GM21786 (cell line): Measurements from ENCODE around the gene GPR84.
"Not testable (repeated sequence)": the region's sequence is repeated elsewhere in the genome, so short reads cannot be mapped to it uniquely, and the experiment has no call there.

ENCODE experiments used
- ATAC-seq: cut with Tn5 transposase; IDR thresholded peaks from one replicate; pipeline ENCODE4 v1.9.1; 2021; ENCODE audit not compliant: unreplicated experiment

GPR84 gene

GRCh38 chr12:54356951-54357356, 7.3 kb downstream of the GPR84 start:
- no peak for ATAC-seq

GRCh38 chr12:54356228-54356627, 8.1 kb downstream of the GPR84 start:
- ATAC-seq, result no peak

- no peak for ATAC-seq
These were observed 9.0 kb downstream of the GPR84 start for GRCh38 chr12:54355104-54355815.

GRCh38 chr12:54354271-54354670, 10.0 kb downstream of the GPR84 start:
- ATAC-seq, result not testable (repeated sequence)

- ATAC-seq, result no peak
These were observed 11.1 kb downstream of the GPR84 start for GRCh38 chr12:54352891-54353874.

- ATAC-seq, result no peak
These were observed 12.2 kb downstream of the GPR84 start for GRCh38 chr12:54352022-54352531.

GRCh38 chr12:54351341-54351740, 12.9 kb downstream of the GPR84 start:
- ATAC-seq, result no peak

- no peak for ATAC-seq
These were observed 13.5 kb downstream of the GPR84 start for GRCh38 chr12:54350743-54351142.

- no peak for ATAC-seq
These were observed 14.6 kb downstream of the GPR84 start for GRCh38 chr12:54349679-54350078.

- ATAC-seq, result no peak
These were observed 15.2 kb downstream of the GPR84 start for GRCh38 chr12:54349036-54349435.

GRCh38 chr12:54341378-54342300, 22.6 kb downstream of the GPR84 start:
- no peak for ATAC-seq

- no peak for ATAC-seq
These were observed 23.4 kb downstream of the GPR84 start for GRCh38 chr12:54340846-54341245.

- ATAC-seq, result no peak
These were observed 25.5 kb downstream of the GPR84 start for GRCh38 chr12:54338698-54339296.

- no peak for ATAC-seq
These were observed 26.2 kb downstream of the GPR84 start for GRCh38 chr12:54337854-54338650.

- ATAC-seq, result no peak
These were observed 26.9 kb downstream of the GPR84 start for GRCh38 chr12:54337280-54337842.

GRCh38 chr12:54333420-54334034, 30.8 kb downstream of the GPR84 start:
- ATAC-seq, result no peak

GRCh38 chr12:54331461-54331860, 32.8 kb downstream of the GPR84 start:
- no peak for ATAC-seq

- ATAC-seq, result no peak
These were observed 33.8 kb downstream of the GPR84 start for GRCh38 chr12:54330442-54330841.

- ATAC-seq, result no peak
These were observed 34.5 kb downstream of the GPR84 start for GRCh38 chr12:54329759-54330158.
